ENCODE measurements around the gene YJU2. TPM values are rescaled to one million over a fixed set of nuclear protein-coding genes. Genes with fewer than 3 reads are reported as not detected.

YJU2 gene
- total and polyA plus RNA-seq, 8 donors, result 13.2 to 21.0 (median 17.8) TPM

DNA sequence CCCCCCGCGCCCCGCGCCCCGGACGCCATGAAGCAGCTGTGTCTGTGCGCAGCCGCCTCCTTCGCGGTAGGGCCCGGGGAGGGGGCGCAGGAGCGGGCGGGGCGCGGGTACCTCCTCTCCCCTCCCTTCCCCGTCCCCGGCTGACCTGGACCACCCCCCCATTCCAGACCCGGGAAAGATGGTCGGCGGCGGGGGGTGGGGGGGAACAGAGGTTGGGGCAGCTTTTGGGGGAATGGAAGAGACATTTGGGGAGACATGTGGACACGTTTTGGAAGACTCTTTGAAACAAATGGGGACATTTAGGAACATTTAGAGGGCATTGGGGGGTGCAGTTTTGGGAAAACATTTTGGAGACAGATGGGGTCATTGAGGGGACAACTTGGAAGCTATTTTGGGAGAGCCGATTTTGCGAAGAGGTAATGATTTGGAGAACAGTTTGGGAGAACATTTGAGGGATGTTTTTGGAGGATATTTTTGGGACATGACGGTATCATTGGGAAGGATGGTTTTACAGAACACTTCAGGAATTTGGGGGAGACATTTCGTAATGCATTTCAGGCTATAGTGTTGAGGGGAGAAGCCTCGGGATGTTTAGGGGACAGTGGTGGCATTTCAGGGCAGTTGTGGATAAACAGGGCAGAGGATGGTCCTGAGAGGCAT lies 48.3 kb upstream of the YJU2 start:
- Histone ChIP-seq H3K4me3 (no peak overlapping the region), H3K27ac (no peak overlapping the region), H3K9me3 (no peaks in the 10 kb centered on the region), H3K36me3 (no peaks in the 10 kb centered on the region), H3K4me1 (peaks cover 0 to 8% of the 10 kb centered on the region in 2 donors), H3K27me3 (peaks cover 12 to 73% of the 10 kb centered on the region in 2 donors)
- DNase-seq (no peak), ATAC-seq (no peak)
- TF ChIP-seq, protein P1, sequence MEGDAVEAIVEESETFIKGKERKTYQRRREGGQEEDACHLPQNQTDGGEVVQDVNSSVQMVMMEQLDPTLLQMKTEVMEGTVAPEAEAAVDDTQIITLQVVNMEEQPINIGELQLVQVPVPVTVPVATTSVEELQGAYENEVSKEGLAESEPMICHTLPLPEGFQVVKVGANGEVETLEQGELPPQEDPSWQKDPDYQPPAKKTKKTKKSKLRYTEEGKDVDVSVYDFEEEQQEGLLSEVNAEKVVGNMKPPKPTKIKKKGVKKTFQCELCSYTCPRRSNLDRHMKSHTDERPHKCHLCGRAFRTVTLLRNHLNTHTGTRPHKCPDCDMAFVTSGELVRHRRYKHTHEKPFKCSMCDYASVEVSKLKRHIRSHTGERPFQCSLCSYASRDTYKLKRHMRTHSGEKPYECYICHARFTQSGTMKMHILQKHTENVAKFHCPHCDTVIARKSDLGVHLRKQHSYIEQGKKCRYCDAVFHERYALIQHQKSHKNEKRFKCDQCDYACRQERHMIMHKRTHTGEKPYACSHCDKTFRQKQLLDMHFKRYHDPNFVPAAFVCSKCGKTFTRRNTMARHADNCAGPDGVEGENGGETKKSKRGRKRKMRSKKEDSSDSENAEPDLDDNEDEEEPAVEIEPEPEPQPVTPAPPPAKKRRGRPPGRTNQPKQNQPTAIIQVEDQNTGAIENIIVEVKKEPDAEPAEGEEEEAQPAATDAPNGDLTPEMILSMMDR (IDR thresholded peaks at IDR 0.05), result no peak
- intact Hi-C loops (cut with DNase I), result no loop called here

DNA sequence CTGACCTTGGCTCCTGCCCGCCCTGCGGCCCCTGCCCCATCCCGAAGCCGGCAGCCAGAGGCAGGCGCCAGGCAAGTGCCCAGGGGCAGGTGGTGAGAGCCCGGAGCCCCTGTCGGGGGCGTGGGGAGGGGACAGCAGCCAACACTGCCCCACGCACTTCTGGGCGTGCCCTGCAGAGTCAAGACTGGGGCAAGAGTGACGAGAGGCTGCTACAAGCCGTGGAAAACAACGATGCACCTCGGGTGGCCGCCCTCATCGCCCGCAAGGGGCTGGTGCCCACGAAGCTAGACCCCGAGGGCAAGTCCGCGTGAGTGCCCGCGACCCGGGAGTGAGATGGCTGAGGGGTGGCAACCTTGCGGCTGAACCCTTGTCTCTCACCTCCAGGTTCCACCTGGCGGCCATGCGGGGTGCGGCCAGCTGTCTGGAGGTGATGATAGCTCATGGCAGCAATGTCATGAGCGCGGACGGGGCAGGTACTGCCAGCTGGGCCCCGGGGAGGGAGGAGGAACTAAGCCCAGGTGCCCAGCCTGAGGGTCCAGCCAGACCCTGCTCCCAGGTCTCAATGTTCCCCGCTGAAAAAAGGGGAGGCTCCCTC lies 47.1 kb upstream of the YJU2 start:
- Histone ChIP-seq H3K4me3 (no peak overlapping the region), H3K4me1 (peaks cover 0 to 8% of the 10 kb centered on the region in 2 donors), H3K9me3 (no peaks in the 10 kb centered on the region), H3K27ac (no peak overlapping the region), H3K27me3 (peaks cover 12 to 62% of the 10 kb centered on the region in 2 donors), H3K36me3 (no peaks in the 10 kb centered on the region)
- intact Hi-C loops (cut with DNase I), result no loop called here
- TF ChIP-seq, protein P1 (IDR thresholded peaks at IDR 0.05), result no peak
- DNase-seq (no peak), ATAC-seq (no peak)

DNA sequence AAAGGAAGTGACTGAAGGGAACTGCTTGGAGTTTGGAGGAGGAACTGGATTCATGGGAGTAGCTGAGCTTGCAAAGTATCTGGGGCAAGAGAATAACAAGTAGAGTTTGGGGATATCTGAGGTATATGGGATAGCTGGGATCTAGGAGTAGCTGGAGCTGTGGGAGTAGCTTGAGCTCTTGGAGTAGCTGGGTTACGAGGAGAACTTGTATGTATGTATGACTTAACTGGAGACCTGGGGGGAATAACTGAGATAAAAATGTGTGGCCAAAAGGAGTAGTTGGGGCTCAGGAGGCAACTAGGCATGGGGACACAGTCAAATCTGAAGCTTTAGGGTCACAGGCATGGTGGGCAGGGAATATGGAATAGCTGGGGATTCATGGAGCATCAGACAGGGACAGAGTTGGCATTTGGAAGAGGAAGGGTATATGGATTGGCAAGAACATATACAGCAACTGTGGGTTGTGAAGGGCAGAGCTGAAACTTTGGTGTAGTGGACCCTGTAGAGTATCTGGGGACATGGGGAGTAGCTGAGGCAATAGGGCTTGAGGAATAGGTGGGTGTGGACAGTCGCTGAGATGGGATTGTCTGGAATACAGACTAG lies 45.8 kb upstream of the YJU2 start:
- Histone ChIP-seq H3K27me3 (peaks cover 12 to 50% of the 10 kb centered on the region in 2 donors), H3K36me3 (no peaks in the 10 kb centered on the region), H3K9me3 (no peaks in the 10 kb centered on the region), H3K4me1 (peaks cover 0 to 8% of the 10 kb centered on the region in 2 donors), H3K4me3 (no peak overlapping the region), H3K27ac (no peak overlapping the region)
- no peak for ATAC-seq
- no peak for DNase-seq
- TF ChIP-seq, protein P1 (IDR thresholded peaks at IDR 0.05), result no peak
- intact Hi-C loops (cut with DNase I), result no loop called here

DNA sequence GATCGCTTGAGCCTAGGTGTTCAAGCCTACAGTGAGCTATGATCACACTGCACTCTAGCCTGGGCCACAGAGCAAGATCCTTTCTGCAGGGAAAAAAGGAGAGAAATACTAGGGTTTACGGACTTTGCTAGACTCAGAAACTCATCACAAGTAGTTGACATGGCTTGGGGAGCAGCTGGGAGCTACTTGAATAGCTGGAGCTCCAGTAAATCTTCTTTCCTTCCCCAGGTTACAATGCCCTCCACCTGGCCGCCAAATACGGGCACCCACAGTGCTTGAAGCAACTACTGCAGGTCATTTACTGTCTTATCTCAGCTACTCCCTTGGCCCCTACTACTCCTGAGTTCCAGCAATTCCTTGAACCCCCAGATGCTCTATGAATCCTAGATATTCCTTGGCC lies 45.1 kb upstream of the YJU2 start:
- TF ChIP-seq, protein P1 (IDR thresholded peaks at IDR 0.05), result no peak
- intact Hi-C loops (cut with DNase I), result no loop called here
- Histone ChIP-seq H3K27me3 (peaks cover 12 to 42% of the 10 kb centered on the region in 2 donors), H3K4me1 (peaks cover 0 to 8% of the 10 kb centered on the region in 2 donors), H3K4me3 (no peak overlapping the region), H3K27ac (no peak overlapping the region), H3K9me3 (no peaks in the 10 kb centered on the region), H3K36me3 (no peaks in the 10 kb centered on the region)
- DNase-seq (no peak), ATAC-seq (no peak)

DNA sequence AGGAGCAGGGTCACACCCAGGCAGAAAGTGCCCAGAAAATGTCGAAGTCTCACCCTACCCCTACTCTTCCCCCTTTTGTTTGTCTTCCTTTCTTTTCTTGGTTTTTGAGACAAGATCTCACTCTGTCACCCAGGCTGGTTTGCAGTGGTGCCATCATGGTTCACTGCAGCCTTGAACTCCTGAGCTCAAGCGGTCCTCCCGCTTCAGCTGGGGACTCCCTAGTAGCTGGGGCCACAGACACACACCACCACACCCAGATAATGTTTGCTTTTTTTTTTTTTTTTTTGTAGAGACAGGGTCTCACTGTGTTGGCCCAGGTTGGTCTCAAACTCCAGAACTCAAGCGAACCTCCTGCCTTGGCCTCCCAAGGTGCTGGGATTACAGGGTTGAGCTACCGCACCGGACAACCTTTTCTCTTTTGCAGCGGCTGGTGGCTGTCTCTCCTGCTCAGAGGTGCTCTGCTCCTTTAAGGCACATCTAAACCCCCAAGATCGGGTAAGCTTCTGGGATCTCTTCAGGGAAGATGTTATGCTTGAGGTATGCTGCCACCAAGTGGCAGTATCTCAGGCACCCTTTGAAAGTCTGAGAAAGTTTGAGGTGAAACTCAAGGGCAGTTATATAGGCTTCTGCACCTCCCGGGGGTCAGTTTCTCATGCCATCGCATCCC lies 39.9 kb upstream of the YJU2 start:
- Histone ChIP-seq H3K27ac (no peak overlapping the region), H3K4me3 (no peak overlapping the region), H3K27me3 (peaks cover 0 to 16% of the 10 kb centered on the region in 2 donors), H3K36me3 (no peaks in the 10 kb centered on the region), H3K9me3 (no peaks in the 10 kb centered on the region), H3K4me1 (no peaks in the 10 kb centered on the region)
- ATAC-seq, result no peak
- TF ChIP-seq, protein P1 (IDR thresholded peaks at IDR 0.05), result no peak
- no peak for DNase-seq
- intact Hi-C loops (cut with DNase I), result no loop called here

All from left lung (tissue), 10 donors.